LNCaP clone FGC (cell line): Measurements from ENCODE around the gene FMR1.

Experiments used
- DNase-seq: peaks from one replicate; pipeline ENCODE4 v3.0.0-alpha.2; 2011; ENCODE audit warnings: low read depth
- H3K4me3 ChIP-seq: 2 replicates; pipeline ENCODE4 v1.5.1; 2011; ENCODE audit warnings: mild to moderate bottlenecking, low read depth, low read length, control low read depth
- CTCF ChIP-seq: IDR thresholded peaks from 2 replicates; pipeline ENCODE4 v1.5.1; 2012; ENCODE audit warnings: mild to moderate bottlenecking; ENCODE audit not compliant: control insufficient read depth, insufficient read depth; ENCODE audit errors: extremely low read depth

FMR1 gene

DNA sequence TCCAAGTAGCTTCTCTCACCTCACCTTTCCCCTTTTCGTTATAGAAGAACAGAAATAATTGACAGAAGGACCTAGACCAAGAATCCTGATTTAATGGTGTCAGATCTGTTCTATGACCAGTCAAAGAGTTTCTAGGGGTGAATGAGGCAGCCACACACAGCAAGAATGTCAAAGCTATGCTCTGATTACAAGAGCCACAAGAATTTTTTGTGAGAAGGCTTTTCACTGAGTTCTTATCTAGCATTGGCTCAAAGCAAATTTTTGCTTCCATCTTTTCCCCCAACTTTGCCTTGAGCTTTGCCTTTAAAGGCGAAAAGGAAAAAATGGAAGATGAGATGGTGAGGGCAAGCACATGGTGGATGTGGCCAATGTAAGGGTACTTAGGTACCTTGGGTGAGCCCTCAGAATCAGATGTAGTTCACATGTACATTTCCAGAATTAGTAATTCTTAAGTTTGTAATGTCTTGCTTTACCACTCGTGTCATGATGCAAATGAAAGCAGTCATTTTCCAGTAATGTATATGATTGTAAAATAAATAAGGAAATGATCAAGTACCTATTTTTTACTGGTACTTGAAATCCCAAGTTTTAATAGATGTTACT lies 23.5 kb downstream of the FMR1 start:
- no peak overlapping the region for H3K4me3 ChIP-seq
- no peak for TF ChIP-seq CTCF
- DNase-seq, result no peak

DNA sequence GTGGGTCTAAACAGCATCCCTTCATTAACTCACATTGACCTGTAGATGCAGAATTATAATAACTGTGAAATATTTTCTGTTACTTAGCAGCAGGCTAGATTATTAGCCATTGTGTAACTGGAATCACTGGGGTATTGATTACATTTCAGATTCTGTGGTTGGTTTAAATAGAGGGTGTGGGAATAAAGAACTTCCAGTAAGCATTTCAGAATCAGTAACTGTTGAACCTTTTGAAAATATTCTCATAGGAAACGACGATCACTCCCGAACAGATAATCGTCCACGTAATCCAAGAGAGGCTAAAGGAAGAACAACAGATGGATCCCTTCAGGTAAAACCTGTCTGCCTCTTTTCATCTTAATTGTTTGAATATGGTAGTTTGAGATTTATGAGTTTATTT lies 33.6 kb downstream of the FMR1 start:
- no peak overlapping the region for H3K4me3 ChIP-seq
- no peak for TF ChIP-seq CTCF
- no peak for DNase-seq

DNA sequence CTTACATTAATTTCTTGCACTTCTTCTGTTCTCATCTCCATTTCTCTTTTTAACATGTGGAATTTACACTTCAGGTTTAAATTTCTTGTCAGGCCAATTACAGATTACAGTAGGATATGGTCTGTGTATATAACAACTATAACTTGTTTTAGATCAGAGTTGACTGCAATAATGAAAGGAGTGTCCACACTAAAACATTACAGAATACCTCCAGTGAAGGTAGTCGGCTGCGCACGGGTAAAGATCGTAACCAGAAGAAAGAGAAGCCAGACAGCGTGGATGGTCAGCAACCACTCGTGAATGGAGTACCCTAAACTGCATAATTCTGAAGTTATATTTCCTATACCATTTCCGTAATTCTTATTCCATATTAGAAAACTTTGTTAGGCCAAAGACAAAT lies 36.8 kb downstream of the FMR1 start:
- TF ChIP-seq CTCF, result no peak
- H3K4me3 ChIP-seq, result no peak overlapping the region
- DNase-seq, result no peak

DNA sequence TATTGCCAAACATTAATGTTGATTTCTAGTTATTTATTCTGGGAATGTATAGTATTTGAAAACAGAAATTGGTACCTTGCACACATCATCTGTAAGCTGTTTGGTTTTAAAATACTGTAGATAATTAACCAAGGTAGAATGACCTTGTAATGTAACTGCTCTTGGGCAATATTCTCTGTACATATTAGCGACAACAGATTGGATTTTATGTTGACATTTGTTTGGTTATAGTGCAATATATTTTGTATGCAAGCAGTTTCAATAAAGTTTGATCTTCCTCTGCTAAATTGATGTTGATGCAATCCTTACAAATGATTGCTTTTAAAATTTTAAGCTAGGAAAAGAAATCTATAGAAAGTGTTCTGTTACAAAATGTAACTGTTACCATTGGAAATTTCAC lies 38.6 kb downstream of the FMR1 start:
- DNase-seq, result no peak
- no peak for TF ChIP-seq CTCF

DNA sequence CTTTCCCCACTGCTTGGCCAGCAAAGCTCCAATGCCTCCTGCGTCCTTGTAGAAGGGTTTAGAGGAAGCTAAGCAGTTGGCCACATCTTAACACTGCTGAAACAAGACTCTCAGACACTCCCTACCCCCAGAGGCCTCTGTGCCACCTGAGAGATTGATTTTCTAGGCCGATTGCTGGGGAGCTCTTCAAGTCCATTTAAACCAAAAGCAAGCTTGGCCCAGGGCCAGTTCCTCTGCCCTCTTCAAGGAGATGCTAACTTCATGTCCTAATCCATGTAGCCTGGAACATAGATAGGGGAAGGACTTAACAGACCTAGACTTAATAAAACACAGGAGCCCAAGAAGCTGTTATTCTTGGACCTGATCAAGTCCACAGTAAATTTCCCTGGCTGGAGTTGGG lies 42.3 kb downstream of the FMR1 start:
- H3K4me3 ChIP-seq, result no peak overlapping the region
- no peak for DNase-seq
- no peak for TF ChIP-seq CTCF

More for the DNA sequence above, 38.6 kb downstream of the FMR1 start:
- H3K4me3 ChIP-seq, result no peak overlapping the region

GRCh38 chrX:147957291-147957690 lies 45.6 kb downstream of the FMR1 start:
- no peak for DNase-seq
- H3K4me3 ChIP-seq, result no peak overlapping the region
- no peak for TF ChIP-seq CTCF

DNA sequence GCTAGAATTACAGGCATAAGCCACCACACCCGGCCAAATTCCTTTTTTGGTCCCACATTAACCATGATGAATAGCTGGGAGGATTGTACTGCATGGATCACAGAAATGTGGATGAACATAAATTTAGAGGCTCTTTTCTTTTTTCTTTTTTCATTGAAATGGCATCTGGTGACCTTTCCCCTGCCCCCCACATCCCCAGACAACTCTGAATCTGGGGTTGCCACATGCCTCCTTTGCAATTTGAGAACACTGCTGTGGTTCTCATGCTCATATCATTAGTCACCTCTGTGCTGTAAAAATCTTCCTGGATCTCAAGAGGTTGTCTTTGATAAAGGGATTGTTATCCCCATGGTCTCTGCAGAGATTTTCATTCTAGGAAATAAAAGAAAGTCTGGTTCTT lies 46.6 kb downstream of the FMR1 start:
- no peak for DNase-seq
- no peak overlapping the region for H3K4me3 ChIP-seq
- TF ChIP-seq CTCF, result no peak
